ENCODE data around the gene NHERF2.

The NHERF2 gene

DNA sequence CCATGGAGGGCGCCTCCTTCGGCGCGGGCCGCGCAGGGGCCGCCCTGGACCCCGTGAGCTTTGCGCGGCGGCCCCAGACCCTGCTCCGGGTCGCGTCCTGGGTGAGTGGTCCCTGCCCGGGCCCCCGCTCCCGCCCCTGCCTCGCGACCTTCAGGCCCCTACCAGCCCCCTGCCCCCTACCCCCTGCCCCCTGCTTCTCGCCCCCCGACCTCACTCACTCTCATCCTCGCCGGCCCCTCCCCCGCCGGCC lies 36.7 kb upstream of the NHERF2 start:
- H3K36me3 ChIP-seq (replicated peaks), result peaks cover 15% of the 10 kb centered on the region
- H3K27me3 ChIP-seq (replicated peaks), result peaks cover 21% of the 10 kb centered on the region
- DNase-seq, result no peak
- H3K4me3 ChIP-seq (ENCODE audit: low read depth, low read length), result no peak overlapping the region
- in situ Hi-C loops (cut with HindIII; ENCODE audit: low pct_ligation_motif_present, low sequenced_read_pairs), result no loop called here
- TF ChIP-seq, protein P1, sequence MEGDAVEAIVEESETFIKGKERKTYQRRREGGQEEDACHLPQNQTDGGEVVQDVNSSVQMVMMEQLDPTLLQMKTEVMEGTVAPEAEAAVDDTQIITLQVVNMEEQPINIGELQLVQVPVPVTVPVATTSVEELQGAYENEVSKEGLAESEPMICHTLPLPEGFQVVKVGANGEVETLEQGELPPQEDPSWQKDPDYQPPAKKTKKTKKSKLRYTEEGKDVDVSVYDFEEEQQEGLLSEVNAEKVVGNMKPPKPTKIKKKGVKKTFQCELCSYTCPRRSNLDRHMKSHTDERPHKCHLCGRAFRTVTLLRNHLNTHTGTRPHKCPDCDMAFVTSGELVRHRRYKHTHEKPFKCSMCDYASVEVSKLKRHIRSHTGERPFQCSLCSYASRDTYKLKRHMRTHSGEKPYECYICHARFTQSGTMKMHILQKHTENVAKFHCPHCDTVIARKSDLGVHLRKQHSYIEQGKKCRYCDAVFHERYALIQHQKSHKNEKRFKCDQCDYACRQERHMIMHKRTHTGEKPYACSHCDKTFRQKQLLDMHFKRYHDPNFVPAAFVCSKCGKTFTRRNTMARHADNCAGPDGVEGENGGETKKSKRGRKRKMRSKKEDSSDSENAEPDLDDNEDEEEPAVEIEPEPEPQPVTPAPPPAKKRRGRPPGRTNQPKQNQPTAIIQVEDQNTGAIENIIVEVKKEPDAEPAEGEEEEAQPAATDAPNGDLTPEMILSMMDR (IDR thresholded peaks at IDR 0.05; ENCODE audit: low read depth, low read length, missing control alignments), result no peak
- H3K27ac ChIP-seq, result no peak overlapping the region

- H3K36me3 ChIP-seq (replicated peaks), result peaks cover 14% of the 10 kb centered on the region
- H3K4me3 ChIP-seq (ENCODE audit: low read depth, low read length), result no peak overlapping the region
- TF ChIP-seq, protein P1 (IDR thresholded peaks at IDR 0.05; ENCODE audit: low read depth, low read length, missing control alignments), result no peak
- in situ Hi-C loops (cut with HindIII; ENCODE audit: low pct_ligation_motif_present, low sequenced_read_pairs), result no loop called here
- H3K27ac ChIP-seq, result no peak overlapping the region
- DNase-seq, result no peak
- peaks cover 21% of the 10 kb centered on the region for H3K27me3 ChIP-seq (replicated peaks)
Observed at GRCh38 chr16:1990351-1991134, 36.2 kb upstream of the NHERF2 start.

DNA sequence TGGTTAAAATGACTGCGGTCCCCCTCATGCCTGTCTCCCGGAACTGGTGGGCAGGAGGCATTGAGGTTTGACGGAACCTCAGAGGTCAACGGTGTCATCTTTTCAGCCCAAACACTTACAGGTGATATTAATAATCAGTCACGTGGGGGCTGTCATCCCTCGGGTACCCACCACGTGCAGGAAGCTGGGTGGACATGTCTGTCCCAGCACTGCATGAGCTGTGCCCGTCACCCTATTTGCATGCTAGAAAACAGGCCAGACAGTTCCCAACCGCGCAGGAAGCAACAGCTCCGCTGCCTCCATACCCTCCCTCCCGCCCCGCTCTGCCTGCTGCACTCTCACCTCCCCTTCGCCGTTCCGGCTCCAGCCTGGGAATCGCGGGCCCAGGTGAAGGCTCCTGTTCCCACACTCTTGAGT lies 35.6 kb upstream of the NHERF2 start:
- DNase-seq, result no peak
- peaks cover 21% of the 10 kb centered on the region for H3K27me3 ChIP-seq (replicated peaks)
- no peak overlapping the region for H3K27ac ChIP-seq
- in situ Hi-C loops (cut with HindIII; ENCODE audit: low pct_ligation_motif_present, low sequenced_read_pairs), result no loop called here
- no peak overlapping the region for H3K4me3 ChIP-seq (ENCODE audit: low read depth, low read length)
- TF ChIP-seq, protein P1 (IDR thresholded peaks at IDR 0.05; ENCODE audit: low read depth, low read length, missing control alignments), result no peak
- H3K36me3 ChIP-seq (replicated peaks), result peaks cover 8% of the 10 kb centered on the region

GRCh38 chr16:1991588-1991947 lies 35.1 kb upstream of the NHERF2 start:
- in situ Hi-C loops (cut with HindIII; ENCODE audit: low pct_ligation_motif_present, low sequenced_read_pairs), result no loop called here
- Histone ChIP-seq H3K27me3 (replicated peaks) (peaks cover 21% of the 10 kb centered on the region), H3K36me3 (replicated peaks) (peaks cover 7% of the 10 kb centered on the region), H3K27ac (no peak overlapping the region), H3K4me3 (ENCODE audit: low read depth, low read length) (no peak overlapping the region)
- TF ChIP-seq, protein P1 (IDR thresholded peaks at IDR 0.05; ENCODE audit: low read depth, low read length, missing control alignments), result no peak
- DNase-seq, result no peak

- DNase-seq, result peak; percentile 94
- Histone ChIP-seq H3K27me3 (replicated peaks) (peaks cover 21% of the 10 kb centered on the region), H3K36me3 (replicated peaks) (peaks cover 8% of the 10 kb centered on the region), H3K4me3 (ENCODE audit: low read depth, low read length) (peak overlapping the region; percentile 35), H3K27ac (no peak overlapping the region)
- TF ChIP-seq, protein P1 (IDR thresholded peaks at IDR 0.05; ENCODE audit: low read depth, low read length, missing control alignments), result no peak
- in situ Hi-C loops (cut with HindIII; ENCODE audit: low pct_ligation_motif_present, low sequenced_read_pairs), result no loop called here
Observed at GRCh38 chr16:1991948-1992703, 34.6 kb upstream of the NHERF2 start.
